ENCODE measurements around the gene CCNT1. TPM values are rescaled to one million over a fixed set of nuclear protein-coding genes. Genes with fewer than 3 reads are reported as not detected.
"Not testable (repeated sequence)": the region's sequence is repeated elsewhere in the genome, so short reads cannot be mapped to it uniquely, and the experiment has no call there.

Gene CCNT1
- 63.6 and 70.1 TPM in 2 replicates for total RNA-seq (2014; rRNA removed; shearing (Covaris generic))

DNA sequence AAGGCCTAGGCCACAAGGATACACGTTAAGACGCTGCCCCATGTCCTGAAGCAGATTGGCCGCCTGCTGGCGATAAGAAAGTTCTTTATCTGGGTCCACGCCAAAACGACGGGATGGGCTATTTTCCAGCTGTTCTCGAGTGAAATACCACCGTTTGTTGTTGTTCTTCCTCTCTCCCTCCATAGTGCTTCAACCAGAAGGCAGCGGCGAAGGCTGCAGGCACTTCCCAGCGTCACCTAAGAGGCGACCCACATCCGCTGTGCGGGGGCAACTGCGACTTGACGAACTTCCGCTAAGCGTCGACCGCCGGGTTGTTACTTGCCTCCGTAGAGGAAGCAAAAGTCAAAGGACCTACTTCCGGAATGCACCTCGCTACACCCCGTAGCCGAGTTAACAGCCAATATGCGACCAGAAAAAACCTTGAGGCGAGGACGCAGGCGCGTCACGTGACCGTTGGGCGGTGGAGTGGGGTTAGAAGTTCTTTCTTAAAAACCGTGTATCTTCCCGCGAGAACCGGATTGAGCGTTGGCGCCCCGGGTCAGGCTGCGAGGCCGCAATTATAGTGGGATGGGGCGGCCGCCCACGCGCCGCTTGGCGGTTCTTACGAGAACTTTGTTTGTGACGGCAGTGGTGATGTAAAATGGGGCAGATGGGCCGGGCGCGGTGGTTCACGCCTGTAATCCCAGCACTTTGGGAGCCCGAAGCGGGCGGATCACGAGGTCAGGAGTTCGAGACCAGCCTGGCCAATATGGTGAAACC is at the start of gene CCNT1:
TSS of gene CCNT1 (minus strand) at position 215 of the 759 bp plus-strand sequence. CDS start at position 183, 32 bp downstream.
- H3K27ac ChIP-seq, result peak within 1 kb of the TSS; percentile 80
- peaks cover 8% of the 10 kb centered on the region for H3K9me3 ChIP-seq (replicated peaks)
- H3K4me1 ChIP-seq, result peaks cover 8% of the 10 kb centered on the region; the same call in 1 of the 2 replicates
- no peaks in the 10 kb centered on the region for H3K27me3 ChIP-seq
- peak within 1 kb of the TSS; percentile 77 for H3K4me3 ChIP-seq
- peak; percentile 100 for DNase-seq
- H3K36me3 ChIP-seq, result peaks cover 26% of the 10 kb centered on the region

DNA sequence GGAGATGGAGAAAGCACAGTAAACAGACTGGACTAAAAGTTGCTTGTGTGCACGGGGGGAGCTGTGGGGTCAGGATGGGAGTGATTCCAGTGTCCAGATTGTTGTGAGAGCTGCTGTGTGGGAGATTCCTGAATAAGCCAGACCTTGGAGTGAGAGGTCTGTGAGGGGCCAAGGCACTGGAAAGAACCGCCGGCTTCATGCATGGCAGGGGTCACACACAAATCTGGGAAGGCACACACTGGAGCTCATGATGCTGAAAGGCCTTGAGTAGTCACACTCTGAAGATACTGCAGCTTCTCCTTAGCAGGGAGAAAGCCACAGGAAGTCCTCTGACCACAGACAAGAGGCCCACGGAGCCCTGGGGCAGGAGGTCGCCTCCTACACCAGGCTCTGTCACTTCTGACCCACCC is 49.3 kb upstream of the CCNT1 start:
- DNase-seq, result no peak
- Histone ChIP-seq H3K9me3 (replicated peaks) (no peaks in the 10 kb centered on the region), H3K27ac (no peak overlapping the region), H3K4me3 (no peak overlapping the region), H3K4me1 (no peaks in the 10 kb centered on the region), H3K36me3 (0 out of 2 replicates have a peak, but pooled peaks cover 3% of the 10 kb centered on the region), H3K27me3 (no peaks in the 10 kb centered on the region)

DNA sequence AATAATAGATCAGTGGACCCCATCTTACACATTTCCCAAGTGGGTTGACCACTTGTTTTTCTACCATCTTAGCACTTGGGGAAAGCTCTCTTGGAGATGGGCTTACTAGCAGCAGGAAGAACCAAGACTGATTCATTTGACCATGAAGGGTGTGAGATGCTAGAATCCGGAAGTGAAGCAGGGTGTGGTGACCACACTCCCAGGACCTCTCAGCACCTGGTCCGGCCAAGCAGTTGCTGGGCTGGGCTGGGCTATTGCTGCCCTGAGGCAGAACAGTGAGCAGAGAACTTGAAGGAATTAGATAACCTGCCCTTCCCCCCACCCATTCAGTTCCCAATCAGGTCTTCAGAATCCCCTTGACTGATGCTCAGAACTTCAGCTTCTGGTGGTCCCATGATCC is 48.0 kb upstream of the CCNT1 start:
- no peaks in the 10 kb centered on the region for H3K27me3 ChIP-seq
- no peak for DNase-seq
- no peaks in the 10 kb centered on the region for H3K4me1 ChIP-seq
- H3K27ac ChIP-seq, result no peak overlapping the region
- 0 out of 2 replicates have a peak, but pooled peaks cover 3% of the 10 kb centered on the region for H3K36me3 ChIP-seq
- H3K9me3 ChIP-seq (replicated peaks), result no peaks in the 10 kb centered on the region
- H3K4me3 ChIP-seq, result no peak overlapping the region

DNA sequence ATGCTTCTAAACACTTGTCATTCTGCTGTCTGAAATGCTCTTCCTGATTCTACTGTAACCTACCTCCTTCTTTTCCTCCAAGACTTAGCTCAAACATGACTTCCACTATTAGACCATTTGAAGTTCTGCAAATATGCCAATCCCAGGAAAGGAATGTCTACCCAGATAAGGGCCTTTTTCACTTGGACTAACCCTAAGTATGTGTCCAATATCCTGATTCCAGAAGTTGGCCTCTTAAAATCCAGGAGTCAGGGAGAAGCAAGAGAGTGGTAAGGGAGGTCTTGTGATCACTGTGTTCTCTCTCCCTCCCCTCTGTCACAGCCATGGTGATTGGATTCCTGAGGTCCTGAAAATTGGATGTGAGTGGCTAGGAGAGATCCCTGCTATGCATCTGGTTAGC is 42.2 kb upstream of the CCNT1 start:
- DNase-seq, result no peak
- Histone ChIP-seq H3K27me3 (no peaks in the 10 kb centered on the region; the same call in 1 of the 2 replicates), H3K27ac (no peak overlapping the region), H3K9me3 (replicated peaks) (no peaks in the 10 kb centered on the region), H3K4me1 (no peaks in the 10 kb centered on the region), H3K36me3 (no peaks in the 10 kb centered on the region), H3K4me3 (no peak overlapping the region)

DNA sequence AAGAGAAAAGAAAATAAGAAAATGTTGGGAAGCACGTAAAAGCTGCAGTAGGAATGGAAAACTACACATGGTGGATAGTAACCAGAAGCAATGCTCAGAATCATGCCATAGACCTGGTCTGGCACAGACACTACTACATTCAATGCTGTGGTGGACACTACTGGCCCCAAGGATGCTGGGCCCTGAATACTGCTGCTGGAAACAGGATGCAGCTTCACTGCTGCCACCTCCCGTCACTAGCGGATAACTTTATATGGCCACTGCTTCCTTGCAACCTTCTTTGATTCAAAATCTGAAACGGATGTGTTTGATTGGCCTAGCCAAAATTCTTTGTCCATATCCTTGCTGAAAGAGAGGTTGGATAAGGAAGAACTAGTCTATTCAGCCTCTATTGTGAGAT is 41.7 kb upstream of the CCNT1 start:
- Histone ChIP-seq H3K4me3 (no peak overlapping the region), H3K27me3 (no peaks in the 10 kb centered on the region; the same call in 1 of the 2 replicates), H3K4me1 (no peaks in the 10 kb centered on the region), H3K27ac (no peak overlapping the region), H3K9me3 (replicated peaks) (no peaks in the 10 kb centered on the region), H3K36me3 (no peaks in the 10 kb centered on the region)
- no peak for DNase-seq

DNA sequence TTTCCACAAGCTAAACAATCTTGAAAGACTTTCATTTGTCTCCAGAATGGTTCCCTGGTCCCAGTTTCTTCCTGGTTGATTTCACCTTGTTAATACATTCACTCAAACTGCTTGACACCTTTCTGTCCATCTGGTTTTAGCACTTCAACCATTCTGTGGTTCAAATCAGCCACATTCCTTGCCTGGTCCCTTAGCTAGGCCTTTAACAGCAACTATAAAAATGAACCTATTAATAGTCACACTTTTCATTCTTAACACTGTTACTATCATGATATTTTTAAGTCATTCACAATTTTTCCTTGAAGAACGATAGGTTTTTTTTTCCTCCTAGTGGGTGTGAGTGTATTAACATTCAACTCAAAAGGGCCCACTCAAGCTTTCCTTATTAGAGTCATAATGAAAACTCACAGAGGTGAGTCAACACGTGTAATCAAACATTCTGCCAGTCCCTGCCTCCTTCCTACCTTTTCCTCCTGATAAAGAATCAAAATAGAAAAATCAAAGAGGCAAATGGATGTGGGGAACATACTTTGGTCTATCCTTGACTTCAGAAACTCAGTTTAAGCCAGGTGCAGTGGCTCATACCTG is 34.4 kb upstream of the CCNT1 start:
- no peak for DNase-seq
- Histone ChIP-seq H3K4me1 (no peaks in the 10 kb centered on the region), H3K27ac (no peak overlapping the region), H3K36me3 (no peaks in the 10 kb centered on the region), H3K27me3 (no peaks in the 10 kb centered on the region; the same call in 1 of the 2 replicates), H3K9me3 (replicated peaks) (no peaks in the 10 kb centered on the region), H3K4me3 (no peak overlapping the region)

DNA sequence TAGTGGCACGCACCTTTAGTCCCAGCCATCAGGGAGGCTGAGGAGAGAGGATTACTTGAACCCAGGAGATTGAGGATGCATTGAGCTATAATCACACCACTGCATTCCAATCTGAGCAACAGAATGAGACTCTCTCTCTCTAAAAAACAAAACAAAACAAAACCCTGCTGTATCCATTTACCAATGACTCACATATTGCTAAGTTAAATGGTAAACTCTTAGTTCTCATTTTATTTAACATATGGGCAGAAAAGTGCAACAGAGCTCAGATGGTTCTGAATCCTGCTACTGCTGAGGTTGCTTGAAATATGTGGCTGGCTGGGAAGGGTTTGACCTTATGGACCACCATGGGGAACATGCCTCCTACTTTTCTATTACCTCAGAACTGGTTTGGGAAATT is 33.7 kb upstream of the CCNT1 start:
- Histone ChIP-seq H3K9me3 (replicated peaks) (no peaks in the 10 kb centered on the region), H3K27me3 (no peaks in the 10 kb centered on the region; the same call in 1 of the 2 replicates), H3K27ac (no peak overlapping the region), H3K4me3 (no peak overlapping the region), H3K36me3 (no peaks in the 10 kb centered on the region), H3K4me1 (no peaks in the 10 kb centered on the region)
- DNase-seq, result no peak

DNA sequence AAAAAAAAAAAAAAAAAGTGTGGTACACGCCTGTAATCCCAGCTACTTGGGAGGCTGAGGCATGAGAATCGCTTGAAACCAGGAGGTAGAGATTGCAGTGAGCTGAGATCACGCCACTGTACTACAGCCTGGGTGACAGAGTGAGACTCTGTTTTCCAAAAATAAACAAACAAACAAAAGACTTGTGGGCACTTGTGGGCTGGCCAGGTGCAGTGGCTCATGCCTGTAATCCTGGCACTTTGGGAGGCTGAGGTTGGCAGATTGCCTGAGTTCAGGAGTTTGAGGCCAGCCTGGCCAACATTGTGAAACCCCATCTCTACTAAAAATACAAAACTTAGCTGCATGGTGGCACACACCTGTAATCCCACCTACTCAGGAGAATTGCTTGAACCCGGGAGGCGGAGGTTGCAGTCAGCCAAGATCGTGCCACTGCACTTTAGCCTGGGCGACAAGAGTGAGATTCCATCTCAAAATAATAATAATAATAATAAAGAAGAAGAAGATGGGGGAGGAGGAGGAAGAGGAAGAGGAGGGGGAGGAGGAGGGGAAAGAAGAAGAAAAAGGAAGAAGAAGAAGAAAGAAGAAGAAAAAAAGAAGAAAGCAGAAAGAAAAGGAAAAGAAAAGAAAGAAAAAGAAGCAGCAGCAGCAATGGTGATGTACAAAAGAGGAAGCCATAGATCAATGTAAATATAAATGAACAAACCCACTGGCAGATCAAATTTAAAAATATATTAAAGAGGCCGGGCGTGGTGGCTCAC is 27.9 kb upstream of the CCNT1 start:
- Histone ChIP-seq H3K27me3 (0 out of 2 replicates have a peak, but pooled peaks cover 10% of the 10 kb centered on the region), H3K9me3 (replicated peaks) (no peaks in the 10 kb centered on the region)
- peak; percentile 24 to 34 for DNase-seq

DNA sequence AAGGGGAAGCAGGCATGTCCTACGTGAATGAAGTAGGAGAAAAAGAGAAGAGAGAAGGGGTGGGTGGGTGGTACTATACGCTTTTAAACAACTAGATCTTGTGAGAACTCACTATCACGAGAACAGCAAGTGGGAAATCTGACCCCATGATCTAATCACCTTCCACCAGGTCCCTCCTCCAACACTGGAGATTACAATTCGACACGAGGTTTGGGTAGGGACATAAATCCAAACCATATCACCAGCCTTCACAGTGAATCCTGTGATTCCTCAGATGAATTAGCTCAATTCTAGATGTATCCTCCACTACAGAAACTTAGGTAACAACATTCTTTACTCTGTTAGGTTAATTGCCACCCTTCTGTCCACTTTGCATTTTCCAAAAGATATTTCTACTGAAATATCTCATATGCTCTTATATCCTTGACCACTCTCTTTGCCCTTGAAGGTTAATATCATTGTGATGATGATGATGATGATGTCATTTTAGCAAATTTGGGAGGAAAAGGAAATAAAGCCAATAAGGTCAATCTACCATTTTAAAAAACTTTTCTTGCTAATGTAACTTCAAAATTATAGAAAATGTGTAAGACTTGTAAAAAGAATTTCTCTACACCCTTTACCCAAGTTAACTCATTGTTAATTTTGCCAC is 23.2 kb upstream of the CCNT1 start:
- DNase-seq, result no peak
- Histone ChIP-seq H3K36me3 (no peaks in the 10 kb centered on the region), H3K9me3 (replicated peaks) (no peaks in the 10 kb centered on the region), H3K27ac (no peak overlapping the region), H3K27me3 (0 out of 2 replicates have a peak, but pooled peaks cover 8% of the 10 kb centered on the region), H3K4me1 (no peaks in the 10 kb centered on the region), H3K4me3 (no peak overlapping the region)

More for the DNA sequence above, 27.9 kb upstream of the CCNT1 start:
- H3K36me3 ChIP-seq, result no peaks in the 10 kb centered on the region
- no peak overlapping the region for H3K27ac ChIP-seq
- H3K4me1 ChIP-seq, result no peaks in the 10 kb centered on the region
- H3K4me3 ChIP-seq, result no peak overlapping the region

DNA sequence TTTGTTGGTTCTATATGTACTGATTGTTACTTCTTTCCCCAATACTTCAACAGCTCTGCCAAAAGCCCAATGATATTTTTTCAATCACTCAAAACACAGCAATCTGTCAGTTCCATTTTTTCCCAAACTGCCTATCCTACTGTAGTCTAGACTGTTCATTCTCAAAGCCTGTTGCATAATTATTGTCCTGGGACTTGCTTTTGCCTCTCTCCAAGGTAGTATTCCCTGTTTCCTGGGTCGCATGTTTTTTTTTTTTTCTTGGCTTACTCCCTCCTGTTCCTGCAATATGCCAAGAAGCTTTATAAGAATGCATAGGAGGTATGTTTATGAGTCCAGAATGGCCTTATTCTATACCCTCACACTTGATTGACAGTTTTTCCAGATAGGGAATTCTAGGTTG is 19.9 kb upstream of the CCNT1 start:
- no peak overlapping the region for H3K4me3 ChIP-seq
- H3K36me3 ChIP-seq, result no peaks in the 10 kb centered on the region
- no peaks in the 10 kb centered on the region for H3K27me3 ChIP-seq
- no peaks in the 10 kb centered on the region for H3K4me1 ChIP-seq
- no peaks in the 10 kb centered on the region for H3K9me3 ChIP-seq (replicated peaks)
- H3K27ac ChIP-seq, result no peak overlapping the region
- no peak for DNase-seq

DNA sequence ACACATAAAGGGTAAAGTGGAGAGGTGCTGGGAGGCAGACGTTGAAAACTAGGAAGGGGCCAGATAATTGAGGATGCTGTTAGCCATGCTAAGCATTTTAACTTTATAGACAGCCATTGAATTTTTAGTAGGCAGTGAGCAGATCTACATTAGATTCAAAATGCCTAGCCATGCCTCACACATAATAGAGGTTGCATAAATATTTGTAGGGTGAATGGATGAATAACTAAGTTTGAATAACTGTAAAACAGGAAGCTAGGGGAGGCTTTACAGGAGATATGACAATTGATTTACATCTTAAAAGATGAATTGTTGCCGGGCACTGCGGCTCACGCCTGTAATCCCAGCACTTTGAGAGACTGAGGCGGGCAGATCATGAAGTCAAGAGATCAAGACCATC is 12.3 kb upstream of the CCNT1 start:
- DNase-seq, result no peak
- Histone ChIP-seq H3K9me3 (replicated peaks) (no peaks in the 10 kb centered on the region), H3K36me3 (no peaks in the 10 kb centered on the region), H3K27me3 (no peaks in the 10 kb centered on the region), H3K4me1 (no peaks in the 10 kb centered on the region), H3K4me3 (no peak overlapping the region), H3K27ac (no peak overlapping the region)

DNA sequence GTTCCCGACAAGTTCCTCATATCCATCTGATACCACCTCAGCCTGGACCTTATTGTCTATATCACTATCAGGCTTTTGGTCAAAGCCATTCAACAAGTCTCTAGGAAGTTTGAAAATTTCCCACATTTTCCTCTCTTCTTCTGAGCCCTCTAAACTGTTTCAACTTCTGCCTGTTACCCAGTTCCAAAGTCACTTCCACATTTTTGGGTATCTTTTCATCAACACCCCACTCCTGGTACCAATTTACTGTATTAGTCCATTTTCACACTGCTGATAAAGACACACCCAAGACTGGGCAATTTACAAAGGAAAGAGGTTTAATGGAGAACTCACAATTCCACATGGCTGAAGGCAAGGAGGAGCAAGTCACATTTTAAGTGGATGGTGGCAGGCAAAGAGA is 4.2 kb upstream of the CCNT1 start:
- not testable (repeated sequence) for H3K4me1 ChIP-seq; H3K36me3 ChIP-seq; H3K4me3 ChIP-seq; DNase-seq; H3K9me3 ChIP-seq (replicated peaks); H3K27ac ChIP-seq; H3K27me3 ChIP-seq

DNA sequence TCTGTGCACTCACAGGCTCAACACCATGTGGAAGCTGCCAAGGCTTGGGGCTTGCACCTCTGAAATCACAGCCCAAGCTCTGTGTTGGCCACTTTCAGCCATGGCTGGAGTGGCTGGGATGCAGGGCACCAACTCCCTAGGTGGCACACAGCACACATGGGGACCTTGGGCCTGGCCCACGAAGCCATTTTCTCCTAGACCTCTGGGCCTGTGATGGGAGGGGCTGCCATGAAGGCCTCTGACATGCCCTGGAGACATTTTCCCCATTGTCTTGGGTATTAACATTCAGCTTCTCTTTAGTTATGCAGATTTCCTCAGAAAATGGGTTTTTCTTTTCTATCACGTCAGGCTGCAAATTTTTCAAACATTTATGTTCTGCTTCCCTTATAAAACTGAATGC is 3.7 kb upstream of the CCNT1 start:
- not testable (repeated sequence) for H3K36me3 ChIP-seq; H3K27me3 ChIP-seq; H3K4me3 ChIP-seq; DNase-seq; H3K27ac ChIP-seq; H3K4me1 ChIP-seq; H3K9me3 ChIP-seq (replicated peaks)

DNA sequence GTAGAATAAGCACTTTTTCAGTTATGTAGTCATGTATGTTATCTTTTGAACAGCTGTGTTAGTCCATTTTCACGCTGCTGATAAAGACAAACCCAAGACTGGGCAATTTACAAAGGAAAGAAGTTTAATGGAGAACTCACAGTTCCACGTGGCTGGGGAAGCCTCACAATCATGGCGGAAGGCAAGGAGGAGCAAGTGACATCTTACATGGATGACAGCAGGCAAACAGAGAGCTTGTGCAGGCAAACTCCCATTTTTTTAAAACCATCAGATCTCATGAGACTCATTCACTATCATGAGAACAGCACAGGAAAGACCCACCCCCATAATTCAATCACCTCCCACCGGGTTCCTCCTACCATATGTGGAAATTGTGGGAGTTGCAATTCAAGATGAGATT is 2.5 kb upstream of the CCNT1 start:
- not testable (repeated sequence) for H3K4me1 ChIP-seq; H3K27me3 ChIP-seq; H3K4me3 ChIP-seq; H3K9me3 ChIP-seq (replicated peaks); H3K36me3 ChIP-seq; DNase-seq; H3K27ac ChIP-seq

Data from SJCRH30 (cell line).